Lower leg skin (tissue), 3 donors: ENCODE data around the gene TMEM220.

Experiments
- POLR2A ChIP-seq, 2 donors: fragments of 450-650 bp; IDR thresholded peaks; one replicate each; pipeline ENCODE4 v1.6.1; 2016 to 2017; ENCODE audit warnings: antibody characterized with exemption in 2 of 2, mild to moderate bottlenecking in 1 of 2, moderate library complexity in 1 of 2
- TF ChIP-seq, protein P1 (sequence below), 3 donors: fragments of 450-650 bp; IDR thresholded peaks; one replicate each; pipeline ENCODE4 v1.5.1; 2016; ENCODE audit warnings: antibody characterized with exemption in 3 of 3, mild to moderate bottlenecking in 3 of 3, moderate library complexity in 2 of 3

DNA sequence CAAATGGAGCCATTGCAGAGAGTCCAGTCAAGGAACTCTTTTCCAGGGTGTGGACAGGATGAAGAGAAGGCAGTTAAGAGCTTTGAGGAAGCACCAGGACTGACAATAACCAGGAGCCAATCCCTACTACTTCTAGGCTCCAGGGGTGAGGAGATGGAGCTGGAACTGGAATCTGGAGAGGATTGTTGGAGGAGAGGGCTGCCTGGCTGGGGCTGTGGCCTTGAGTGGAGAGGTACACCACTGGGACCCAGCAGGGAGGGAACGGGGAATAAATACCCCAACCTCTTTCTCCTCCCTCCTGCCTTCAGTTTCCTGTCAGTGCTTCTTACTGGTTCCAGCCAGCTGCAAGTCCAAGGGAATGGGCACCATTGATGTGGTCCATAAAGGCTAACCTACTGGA lies 32.2 kb upstream of the TMEM220 start:
- TF ChIP-seq, protein P1, sequence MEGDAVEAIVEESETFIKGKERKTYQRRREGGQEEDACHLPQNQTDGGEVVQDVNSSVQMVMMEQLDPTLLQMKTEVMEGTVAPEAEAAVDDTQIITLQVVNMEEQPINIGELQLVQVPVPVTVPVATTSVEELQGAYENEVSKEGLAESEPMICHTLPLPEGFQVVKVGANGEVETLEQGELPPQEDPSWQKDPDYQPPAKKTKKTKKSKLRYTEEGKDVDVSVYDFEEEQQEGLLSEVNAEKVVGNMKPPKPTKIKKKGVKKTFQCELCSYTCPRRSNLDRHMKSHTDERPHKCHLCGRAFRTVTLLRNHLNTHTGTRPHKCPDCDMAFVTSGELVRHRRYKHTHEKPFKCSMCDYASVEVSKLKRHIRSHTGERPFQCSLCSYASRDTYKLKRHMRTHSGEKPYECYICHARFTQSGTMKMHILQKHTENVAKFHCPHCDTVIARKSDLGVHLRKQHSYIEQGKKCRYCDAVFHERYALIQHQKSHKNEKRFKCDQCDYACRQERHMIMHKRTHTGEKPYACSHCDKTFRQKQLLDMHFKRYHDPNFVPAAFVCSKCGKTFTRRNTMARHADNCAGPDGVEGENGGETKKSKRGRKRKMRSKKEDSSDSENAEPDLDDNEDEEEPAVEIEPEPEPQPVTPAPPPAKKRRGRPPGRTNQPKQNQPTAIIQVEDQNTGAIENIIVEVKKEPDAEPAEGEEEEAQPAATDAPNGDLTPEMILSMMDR (IDR thresholded peaks at IDR 0.05) = no peak
- TF ChIP-seq POLR2A (IDR thresholded peaks at IDR 0.05) = no peak
